Forelimb muscle (tissue), 1 donor: Measurements from ENCODE around the gene SLC35B2. TPM values are rescaled to one million over a fixed set of nuclear protein-coding genes. Genes with fewer than 3 reads are reported as not detected.

Source experiments
- DNase-seq: peaks from one replicate; pipeline ENCODE4 v3.0.0-alpha.2; 2013; ENCODE audit warnings: low read depth
- polyA plus RNA-seq: library from polyadenylated mRNA; unstranded; fragments of 120-200 nt; gene quantifications from one replicate; pipeline ENCODE4 v1.2.1, GENCODE V29; 2013; ENCODE audit not compliant: insufficient read length

The SLC35B2 gene, protein sequence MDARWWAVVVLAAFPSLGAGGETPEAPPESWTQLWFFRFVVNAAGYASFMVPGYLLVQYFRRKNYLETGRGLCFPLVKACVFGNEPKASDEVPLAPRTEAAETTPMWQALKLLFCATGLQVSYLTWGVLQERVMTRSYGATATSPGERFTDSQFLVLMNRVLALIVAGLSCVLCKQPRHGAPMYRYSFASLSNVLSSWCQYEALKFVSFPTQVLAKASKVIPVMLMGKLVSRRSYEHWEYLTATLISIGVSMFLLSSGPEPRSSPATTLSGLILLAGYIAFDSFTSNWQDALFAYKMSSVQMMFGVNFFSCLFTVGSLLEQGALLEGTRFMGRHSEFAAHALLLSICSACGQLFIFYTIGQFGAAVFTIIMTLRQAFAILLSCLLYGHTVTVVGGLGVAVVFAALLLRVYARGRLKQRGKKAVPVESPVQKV
- 28.8 TPM for polyA plus RNA-seq

DNA sequence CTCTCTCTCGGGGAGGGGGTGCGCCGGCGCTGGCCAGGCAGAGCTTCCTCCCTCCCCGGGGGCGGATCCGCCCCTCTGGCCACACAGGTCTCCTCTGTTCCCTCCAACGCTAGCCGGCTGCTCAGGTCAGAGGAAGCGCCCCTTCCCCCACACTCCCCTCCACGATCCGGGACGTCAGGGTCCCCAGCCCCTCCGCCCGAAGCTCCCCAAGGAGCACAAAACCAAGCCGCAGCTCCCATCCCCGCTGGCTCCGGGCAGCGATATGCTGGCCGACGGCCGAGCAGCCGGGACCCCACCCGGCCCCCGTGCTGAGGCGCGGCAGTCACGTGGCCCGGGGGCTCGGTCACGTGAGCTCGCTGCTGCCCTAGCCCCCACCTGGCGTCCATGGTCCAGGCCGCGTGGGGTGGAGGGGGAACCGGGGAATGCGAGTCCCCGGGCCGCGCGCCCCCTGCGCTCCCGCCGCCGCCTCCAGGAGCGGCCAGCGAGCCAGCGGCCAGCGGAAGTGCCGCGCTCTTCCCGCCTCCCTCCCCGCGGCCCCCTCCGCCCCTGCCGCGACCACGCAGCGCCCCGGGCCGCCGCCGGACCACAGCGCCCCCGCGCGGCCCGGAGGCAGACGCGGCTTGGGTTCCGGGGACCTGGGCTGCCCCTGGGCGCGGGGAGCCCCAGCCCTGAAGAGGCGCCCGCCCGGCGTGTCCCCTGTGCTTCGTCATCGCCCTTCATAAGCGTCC, at the start of gene SLC35B2:
Gene SLC35B2 (minus strand): TSS at position 504 of the 728 bp plus-strand sequence. CDS start 118 bp downstream, at position 386.
- no peak for DNase-seq

DNA sequence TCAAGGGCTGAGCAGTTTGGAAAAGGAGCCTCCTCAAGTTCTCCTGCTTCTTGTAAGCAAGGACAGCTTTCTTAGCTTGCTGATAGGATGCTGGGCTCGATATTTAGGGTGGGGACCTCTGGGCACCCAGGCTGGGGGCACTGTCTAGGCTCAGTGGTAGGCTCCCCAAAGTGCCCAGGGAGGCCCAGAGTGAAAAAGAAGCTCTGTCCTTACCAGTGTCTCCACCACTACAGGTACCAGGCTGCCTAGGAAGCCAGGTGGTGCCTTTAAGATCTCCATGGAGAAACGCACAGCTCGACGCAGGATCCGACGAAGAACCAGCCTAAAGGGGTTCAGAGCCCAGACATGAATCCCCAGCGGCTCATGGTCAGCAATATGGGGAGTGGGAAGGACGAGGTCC, 49.4 kb upstream of the SLC35B2 start:
- no peak for DNase-seq

DNA sequence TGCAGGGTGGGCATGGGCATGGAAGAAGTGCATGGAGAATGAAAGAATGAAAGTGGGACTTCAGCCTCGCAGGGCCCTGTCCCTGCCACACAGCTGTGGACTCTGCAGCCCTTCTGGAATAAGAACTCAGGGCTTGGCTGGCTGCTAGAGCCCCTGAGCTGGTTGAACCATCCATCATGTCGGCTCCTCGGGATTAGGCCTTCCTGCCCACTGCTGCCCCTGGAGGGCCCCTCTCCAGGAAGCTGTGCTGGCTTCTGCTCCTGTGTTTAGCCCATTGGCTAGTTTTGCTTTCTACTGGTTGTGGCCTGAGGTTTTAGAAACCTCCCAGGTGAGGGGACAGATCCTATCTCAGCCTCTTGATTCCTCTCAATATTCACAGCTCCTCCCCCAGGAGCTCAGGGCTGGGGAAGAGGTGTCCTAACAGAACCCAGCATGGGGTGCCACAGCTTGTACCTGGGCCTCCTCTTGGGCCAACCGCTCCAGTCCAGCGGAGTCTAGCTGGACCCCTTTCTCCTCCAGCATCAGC, 47.9 kb upstream of the SLC35B2 start:
- DNase-seq, result no peak

DNA sequence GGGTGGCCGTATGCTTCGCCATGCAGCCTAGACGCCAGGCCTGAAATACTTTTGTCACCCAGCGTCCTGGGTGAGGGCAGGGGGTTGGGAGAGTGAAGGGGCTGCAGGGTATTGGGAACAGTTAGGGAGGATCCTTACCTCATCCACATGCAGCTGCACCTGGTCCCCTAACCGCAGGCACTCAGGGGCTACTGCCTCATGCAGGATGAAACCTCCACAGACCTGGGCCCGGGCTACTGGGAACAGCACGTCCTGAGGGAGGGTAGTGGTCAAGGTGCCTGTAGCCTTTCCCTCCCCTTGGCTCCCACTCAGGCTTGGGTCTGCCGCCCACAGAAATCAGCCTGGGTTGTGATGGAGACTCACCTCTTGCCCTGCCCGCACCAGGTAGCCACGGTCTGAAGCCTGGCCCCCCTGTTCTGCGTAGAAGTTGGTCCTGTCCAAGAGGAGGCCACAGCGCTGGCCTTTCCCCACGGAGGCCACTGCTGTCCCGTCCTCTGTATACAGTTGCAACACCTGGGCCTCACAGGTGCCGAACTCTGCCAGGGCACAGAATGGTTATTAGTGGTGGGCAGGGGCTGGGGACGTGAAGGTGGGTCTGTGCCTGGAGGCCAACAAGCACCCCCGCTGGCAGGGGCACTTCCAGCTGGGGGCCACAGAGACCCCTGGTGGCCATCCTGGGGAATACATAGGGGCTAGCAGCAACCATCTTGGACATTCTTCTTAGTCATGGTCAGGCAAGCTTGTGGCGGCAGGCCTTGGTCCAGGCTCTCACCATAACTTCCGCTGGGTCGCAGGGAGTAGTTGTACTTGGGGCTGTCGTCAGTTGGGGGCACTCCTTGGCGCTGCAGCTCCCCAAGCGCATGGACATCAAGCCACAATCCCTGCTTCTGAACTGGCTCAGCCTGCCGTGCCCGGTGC, 47.2 kb upstream of the SLC35B2 start:
- no peak for DNase-seq

DNA sequence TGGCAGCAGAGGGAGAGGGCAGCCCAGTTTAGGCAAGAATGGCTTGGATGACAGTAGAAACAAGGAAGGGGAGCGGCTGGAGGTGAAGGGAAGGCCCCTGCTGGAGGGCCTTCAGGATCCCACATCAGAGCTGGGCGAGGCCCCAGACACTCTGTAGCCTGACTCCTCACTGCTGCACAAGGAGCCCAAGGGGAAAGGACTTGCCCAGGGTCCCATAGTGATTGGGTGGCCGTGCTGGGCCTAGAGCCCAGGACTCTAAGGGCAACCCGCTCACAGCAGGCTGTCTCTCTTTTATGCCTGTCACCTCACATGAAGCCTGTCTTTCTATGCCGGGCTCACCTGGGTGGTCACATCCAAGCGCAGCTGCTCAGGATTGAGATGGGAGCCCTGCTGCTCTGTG, 46.5 kb upstream of the SLC35B2 start:
- DNase-seq, result no peak

DNA sequence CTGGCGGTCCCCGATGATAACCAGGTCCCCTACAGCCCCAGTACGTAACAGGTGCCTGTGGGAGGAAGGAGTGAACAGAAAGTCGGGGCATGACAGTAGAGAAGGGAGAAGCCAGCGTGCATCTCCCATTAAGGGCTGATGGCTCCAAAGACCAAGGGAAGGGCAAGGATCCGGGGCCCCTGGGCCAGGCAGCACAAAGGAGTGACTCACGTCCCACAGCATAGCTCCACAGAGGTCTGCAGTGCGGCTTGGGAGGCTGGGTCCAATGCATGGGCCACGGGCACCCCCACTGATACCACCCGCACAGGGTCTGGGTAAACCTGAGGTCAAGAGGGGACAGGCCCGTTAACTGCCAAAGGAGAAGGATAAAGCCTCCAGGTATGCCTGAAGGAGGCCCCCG, 45.5 kb upstream of the SLC35B2 start:
- DNase-seq, result no peak

DNA sequence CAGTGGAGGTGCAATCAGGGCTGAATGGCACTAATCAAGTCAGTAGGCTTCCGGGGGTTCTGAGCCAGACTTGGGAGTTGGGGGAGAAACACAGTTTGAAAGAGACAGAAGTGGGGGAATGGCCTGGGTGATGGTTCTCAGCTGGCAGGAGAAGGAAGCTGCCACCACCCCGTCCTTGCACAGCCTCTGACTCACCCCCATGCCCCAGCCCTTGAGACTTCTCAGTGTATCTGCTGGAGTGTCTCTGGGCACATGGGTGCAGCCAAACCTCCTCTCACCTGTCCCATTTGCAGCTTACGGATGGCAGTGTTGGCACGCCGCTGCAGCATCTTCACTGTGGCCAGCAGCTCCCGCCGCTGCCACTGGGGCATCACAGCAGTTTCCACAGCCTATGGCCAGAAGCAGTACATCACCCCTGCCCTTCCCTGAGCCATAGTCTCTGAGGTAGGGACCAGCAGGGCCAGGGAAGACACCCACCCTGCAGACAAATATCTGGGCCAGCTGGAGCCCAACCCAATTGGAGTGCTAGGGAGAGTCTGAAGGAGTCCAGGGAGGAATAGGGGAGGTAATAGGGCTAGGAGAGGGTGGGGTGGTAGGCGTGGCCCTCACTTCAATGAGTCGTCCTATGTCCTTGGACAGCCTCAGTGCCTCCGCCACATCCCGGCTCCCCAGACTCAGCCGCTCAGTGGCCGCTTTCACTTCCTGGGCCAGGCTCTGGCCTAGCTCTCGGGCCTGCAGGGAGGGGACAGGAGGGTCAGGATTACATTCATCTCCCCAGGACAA, 44.6 kb upstream of the SLC35B2 start:
- DNase-seq, result no peak

DNA sequence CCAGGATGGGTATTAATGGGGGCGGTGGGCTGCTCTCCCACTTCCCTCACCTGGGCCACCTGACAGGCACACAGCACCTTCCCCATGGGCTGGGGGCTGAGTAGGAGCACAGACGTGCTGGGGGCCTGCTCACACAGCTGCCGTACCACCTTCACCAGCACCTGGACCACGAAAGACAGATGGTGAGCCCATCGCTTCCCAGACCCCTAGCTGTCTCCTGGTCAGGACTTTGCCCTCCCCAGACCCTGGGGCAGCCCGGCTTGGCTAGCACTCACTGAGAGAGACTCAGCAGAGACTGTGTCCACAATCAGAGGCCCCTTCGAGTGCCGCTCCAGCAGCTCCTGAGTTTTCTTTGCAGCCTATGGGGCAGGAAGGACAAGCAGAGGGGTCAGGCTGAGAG, 43.8 kb upstream of the SLC35B2 start:
- no peak for DNase-seq

DNA sequence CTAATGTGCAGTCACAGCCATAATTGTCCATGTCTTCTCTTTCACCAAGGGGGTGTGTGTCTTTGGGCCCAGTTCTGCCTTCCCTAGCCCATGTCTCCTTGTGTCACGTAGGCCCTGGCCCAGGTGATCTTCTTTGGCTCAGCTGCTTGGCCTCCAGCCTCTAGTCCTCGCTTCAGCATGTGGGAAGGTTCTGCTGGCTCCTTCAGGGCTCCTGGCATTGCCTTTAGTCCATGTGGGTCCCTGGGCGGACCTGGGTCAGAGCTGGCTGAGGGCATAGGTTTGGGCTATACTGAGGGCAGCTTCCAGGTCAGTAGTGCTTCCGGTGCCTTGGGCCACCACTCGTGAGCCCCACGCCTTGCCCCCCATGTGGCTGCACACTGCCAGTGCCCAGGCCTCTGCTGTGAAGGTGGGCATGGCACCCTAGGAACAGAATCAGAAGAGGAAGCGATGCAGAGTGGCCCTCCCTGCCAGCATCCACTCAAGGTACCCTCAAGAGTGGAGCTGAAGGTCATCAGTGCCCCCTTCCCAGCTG, 43.0 kb upstream of the SLC35B2 start:
- no peak for DNase-seq

DNA sequence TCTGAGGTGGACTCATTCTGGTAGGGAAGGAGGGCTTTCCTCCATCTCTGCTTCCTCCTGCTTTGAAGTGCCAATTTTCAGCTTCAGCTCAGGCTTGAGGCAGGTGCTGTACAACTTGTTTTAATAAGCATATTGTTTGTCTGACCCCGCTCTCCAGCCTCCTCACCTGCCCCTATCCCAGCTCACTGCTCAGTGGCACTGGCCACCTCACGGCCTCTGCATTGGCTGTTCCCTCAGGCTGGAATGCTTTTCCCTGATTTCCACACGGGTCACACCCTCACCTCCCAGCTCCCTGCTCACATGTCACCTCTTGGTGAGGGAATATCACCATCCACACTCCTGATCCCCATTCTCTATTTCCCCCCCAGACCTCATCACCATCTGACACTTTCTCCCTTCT, 41.5 kb upstream of the SLC35B2 start:
- DNase-seq, result no peak

DNA sequence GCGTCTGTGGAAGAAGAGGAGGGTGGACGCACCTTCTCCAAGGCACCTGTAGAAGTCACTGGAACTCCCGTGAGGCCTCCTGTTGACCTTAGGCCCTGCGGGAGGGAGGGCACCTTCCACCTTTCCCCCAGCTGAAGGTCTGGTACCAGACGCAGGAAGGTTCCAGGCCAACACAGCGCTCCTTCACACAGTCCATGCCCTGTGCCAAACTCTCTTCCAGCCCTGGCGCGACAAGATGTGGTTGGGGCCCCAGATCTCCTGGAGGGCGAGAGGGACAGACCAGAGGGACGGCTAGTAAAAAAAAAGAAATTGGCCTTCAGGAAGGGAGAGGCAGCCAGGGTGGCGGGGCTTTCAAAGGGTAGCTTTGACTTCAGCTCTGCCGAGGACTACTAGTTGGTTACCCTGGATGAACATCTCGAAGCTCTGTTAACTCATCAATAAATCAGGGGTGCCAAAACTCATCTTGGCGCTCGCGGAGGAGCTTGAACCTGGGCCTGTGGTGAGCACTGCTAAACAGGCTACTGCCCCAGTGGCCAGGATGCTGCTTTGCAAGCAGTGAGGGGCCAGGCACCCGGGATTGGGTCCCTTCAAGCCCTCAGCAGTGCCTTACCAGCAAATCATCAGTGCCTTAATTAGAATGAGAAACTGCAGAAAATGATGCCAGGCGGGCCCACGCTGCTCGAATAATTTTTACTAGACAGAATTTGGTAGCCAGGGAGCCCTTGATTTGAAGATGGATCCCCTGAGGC, 40.9 kb upstream of the SLC35B2 start:
- no peak for DNase-seq

DNA sequence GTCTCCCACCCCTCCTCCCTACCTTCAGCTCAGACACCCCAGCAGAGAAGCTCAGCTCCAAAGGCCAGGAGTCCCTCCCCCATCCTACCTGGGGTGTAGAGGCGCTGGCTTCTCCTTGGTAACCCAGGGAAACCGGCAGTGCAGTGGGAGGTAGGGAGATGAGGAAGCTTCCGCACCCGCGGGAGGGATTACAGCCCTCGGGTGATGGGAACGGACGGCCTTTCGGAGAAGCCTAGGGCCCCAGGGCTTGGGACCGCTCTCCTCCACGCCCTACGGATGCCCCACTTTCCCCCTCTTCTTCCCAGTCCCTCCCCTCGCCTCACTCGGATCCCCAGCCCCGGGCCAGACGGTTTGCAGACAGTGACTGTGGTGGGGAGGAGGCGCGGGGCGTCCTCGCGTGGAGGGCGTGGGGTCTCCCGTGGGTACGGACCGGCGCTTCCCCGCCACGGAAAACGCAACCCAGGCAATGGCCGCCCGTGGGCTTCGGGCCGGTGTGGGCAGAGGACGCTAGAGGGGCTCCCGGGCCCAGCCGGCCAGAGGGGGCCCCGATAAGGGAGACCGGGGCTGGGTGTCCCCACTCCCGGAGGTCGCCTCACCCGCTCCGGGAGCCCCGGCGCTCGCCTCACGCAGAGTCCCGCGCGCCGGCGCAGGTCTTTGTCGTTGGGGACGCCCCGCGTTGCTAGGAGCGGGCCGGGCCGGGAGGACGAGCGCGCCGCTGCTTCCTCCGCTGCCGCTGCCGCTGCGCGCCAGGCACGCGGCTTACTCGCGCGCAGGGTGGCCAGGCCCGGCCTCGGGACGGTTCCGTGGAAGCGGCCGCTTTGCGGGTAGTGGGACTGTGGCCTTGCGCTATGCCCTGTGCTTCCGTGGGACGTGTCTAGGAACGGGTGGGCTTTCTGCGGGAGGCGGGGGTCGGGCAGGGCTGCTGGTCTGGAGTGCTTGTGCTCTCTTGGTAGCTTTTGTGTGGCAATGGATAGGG, 40.0 kb upstream of the SLC35B2 start:
- no peak for DNase-seq

DNA sequence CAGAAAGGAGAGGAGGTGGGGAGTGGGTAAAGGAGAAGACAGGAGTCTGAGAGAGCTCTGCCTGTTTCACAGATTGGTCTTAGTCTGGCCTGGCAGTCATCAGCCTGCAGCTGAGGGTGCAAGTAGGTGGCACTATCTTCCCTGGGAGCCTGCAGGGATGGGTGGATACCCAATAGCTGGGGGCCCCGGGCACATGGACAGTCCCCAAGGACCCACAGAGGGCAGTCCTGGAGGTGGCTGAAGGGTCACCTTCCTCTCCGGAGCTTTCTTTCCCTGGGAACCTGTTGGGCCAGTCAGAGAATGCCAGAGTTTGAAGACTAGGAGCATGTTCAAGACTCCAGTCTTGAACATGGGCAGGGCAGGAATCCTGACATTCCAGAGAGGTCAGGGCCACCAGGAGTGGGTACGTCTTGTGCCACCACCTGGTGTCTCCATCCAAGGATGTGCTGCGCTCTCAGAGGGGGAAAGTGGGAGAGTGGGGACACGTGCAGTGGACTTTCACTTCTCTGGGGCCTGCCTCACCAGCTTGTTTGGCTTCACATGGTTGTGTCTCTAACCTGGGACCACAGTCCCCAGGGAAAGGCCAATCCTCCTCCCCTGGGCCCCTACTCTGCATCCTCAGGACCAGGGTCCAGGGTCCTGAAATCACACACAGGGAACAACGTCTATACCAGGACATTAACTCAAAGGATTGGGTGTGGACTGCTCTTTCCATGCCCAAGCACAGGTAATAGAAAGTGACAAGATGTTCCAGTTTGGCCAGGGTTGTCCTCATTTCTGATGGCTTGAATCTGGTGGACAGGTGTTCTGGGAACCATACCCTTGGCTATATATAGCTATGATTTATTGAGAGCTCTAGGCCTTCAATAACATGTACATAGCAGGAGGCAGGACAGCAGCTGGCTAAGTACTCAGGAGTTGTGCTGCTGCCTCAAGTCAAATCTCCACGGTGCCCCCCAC, 37.8 kb upstream of the SLC35B2 start:
- no peak for DNase-seq

DNA sequence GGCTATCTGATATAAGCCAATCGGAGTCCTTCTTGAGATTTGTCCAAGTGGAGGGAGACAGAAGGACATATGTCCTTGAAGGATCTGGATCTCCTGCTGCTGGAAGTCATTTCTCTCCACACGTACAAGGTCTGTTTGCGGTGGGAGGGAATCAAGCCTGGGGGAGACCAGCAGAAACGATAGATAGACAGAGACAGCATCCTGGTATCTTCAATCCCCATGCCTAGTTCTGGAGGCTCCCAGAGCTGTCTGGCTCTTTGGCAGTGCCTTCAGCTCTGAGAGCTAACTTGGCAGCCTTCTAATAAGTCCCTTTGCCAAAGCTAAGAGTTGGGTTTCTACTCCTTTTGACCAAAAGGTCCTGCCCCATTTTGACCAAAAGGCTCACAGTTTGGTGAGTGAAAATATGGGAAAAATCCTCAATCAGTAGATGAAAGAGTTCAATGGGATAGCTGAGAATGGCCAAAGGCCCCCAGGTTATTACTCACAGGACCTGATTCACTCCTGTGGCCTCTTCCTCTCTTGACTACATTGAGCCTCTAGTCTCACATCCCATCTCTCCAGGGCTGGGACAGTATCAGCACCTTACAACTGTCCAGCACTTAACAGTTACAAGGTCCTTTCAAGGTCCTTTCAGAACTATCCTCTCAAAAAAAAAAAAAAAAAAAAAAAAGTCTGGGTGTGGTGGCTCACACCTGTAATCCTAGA, 35.5 kb upstream of the SLC35B2 start:
- DNase-seq, result no peak

DNA sequence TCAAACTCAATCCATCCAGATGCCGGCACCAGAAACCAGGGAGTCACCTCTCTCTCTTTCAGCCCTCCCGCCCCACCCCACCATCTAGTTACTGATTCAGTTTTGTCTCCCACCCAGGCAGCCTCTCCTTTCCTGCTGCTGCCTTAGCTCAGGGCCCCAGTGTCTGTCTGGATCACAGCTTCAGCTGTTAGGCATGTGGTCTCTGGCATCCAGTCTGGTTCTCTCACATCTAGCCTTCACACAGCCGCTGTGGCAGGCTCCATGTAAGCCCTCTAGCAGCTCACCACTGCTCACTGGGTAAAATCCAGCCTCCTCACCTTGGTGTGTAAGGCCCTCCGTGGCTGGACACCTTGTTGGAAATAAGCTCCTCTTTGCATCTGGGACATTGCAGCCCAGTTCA, 34.5 kb upstream of the SLC35B2 start:
- DNase-seq, result no peak

DNA sequence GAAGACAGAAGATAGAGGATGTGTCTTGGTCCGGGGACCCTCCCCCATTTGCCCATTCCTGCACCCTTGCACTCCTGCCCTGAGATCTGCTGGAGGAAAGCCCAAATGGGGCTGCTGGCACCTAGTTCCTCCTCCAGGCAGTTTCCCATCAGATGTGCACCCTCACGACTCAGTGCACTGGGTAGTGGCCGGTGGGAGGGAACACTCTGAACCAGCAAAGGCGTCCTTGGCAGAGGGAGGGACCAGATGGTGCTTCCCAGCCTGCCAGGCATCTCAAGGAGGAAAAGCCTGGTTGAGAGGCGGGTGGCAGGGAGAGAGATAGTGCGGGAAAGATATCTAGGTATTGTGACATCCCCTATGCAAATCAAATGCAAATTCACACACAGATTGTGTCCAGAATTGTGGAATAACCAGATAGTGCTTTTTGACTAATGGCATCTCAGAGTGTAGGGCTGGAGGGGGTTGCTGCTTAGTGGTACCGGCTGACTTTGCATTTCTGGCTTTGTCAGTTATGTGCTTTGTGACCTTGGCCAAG, 32.5 kb upstream of the SLC35B2 start:
- DNase-seq, result no peak

DNA sequence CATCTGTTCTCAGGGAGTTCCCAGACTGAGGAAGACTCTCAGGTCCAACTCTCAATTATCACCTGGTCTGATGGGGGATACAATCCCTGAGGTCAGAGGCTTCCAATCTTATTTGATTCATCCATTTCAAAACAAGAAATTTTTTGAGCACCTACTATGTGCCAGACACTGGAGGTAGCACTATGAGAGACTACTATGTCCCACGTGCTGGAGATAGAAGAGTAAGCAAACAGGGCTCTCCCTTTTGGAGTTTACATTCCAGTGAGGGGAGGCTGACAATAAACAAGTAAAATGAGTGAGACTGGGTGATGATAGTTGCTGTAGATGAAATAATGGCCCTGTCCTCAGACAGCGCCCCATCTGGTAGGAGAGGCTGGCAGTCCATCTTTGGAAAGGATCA, 29.4 kb upstream of the SLC35B2 start:
- no peak for DNase-seq
